Endodermal cell (in vitro differentiated cells): ENCODE results near the gene ADK. TPM values are rescaled to one million over a fixed set of nuclear protein-coding genes. Genes with fewer than 3 reads are reported as not detected.

Experiments used
- DNase-seq: peaks from one replicate; pipeline ENCODE4 v3.0.0-alpha.2; 2017
- H3K27ac ChIP-seq: 2 replicates; pipeline ENCODE4 v1.5.1; 2013; ENCODE audit warnings: mild to moderate bottlenecking, low read depth, low read length, moderate library complexity
- H3K27me3 ChIP-seq: 2 replicates; pipeline ENCODE4 v1.6.1; 2013; ENCODE audit warnings: mild to moderate bottlenecking, low read length, moderate library complexity; ENCODE audit not compliant: insufficient read depth, control insufficient read depth, poor library complexity, severe bottlenecking
- H3K36me3 ChIP-seq: 2 replicates; pipeline ENCODE4 v1.7.0; 2013; ENCODE audit warnings: mild to moderate bottlenecking, low read length, moderate library complexity; ENCODE audit not compliant: control insufficient read depth, insufficient read depth
- H3K4me1 ChIP-seq: one replicate; pipeline ENCODE4 v1.7.0; 2013; ENCODE audit warnings: low read length; ENCODE audit not compliant: control insufficient read depth, insufficient read depth
- H3K4me3 ChIP-seq: 2 replicates; pipeline ENCODE4 v1.5.1; 2013; ENCODE audit warnings: mild to moderate bottlenecking, low read length, moderate library complexity
- H3K9ac ChIP-seq: 2 replicates; pipeline ENCODE4 v1.6.1; 2013; ENCODE audit warnings: mild to moderate bottlenecking, low read length, moderate library complexity; ENCODE audit not compliant: poor library complexity, severe bottlenecking; ENCODE audit errors: extremely low read depth
- H3K9me3 ChIP-seq: 2 replicates; pipeline ENCODE4 v1.6.1; 2013; ENCODE audit warnings: mild to moderate bottlenecking, low read length, moderate library complexity; ENCODE audit not compliant: control insufficient read depth
- H3K27ac Mint-ChIP-seq: 2 replicates; pipeline ENCODE4 v1.8.0; 2020; ENCODE audit warnings: mixed read lengths
- H3K27me3 Mint-ChIP-seq: 2 replicates; pipeline ENCODE4 v1.8.0; 2021; ENCODE audit warnings: mild to moderate bottlenecking, mixed read lengths; ENCODE audit not compliant: insufficient read depth
- H3K36me3 Mint-ChIP-seq: 2 replicates; pipeline ENCODE4 v1.8.0; 2020; ENCODE audit warnings: low read depth, mixed read lengths
- H3K4me1 Mint-ChIP-seq: 2 replicates; pipeline ENCODE4 v1.8.0; 2020; ENCODE audit warnings: mixed read lengths
- H3K4me3 Mint-ChIP-seq: 2 replicates; pipeline ENCODE4 v1.8.0; 2020; ENCODE audit warnings: mild to moderate bottlenecking, moderate library complexity, mixed read lengths
- H3K9me3 Mint-ChIP-seq: 2 replicates; pipeline ENCODE4 v1.8.0; 2020; ENCODE audit warnings: mild to moderate bottlenecking, mixed read lengths
- WGBS, 2 experiments: methylation state at CpG; one replicate each; pipeline versions ENCODE4 v1.1.5 to v1.1.7; 2013; ENCODE audit warnings: missing lambda C conversion rate in 2 of 2, mixed read lengths in 1 of 2; ENCODE audit not compliant: insufficient coverage in 1 of 2, insufficient read length in 1 of 2; 5-methylcytosine and 5-hydroxymethylcytosine counted together
- total RNA-seq, 2 donors: library from RNA; stranded (reverse); fragmentation: NEBNext Ultra II Directional in 1 of 2; extraction: Animal tissue kit (Norgen Biotek cat#: 25700) in 1 of 2; gene quantifications; 2 replicates in 1 of 2; 3 replicates in 1 of 2; pipeline ENCODE4 v1.2.1, GENCODE V29; 2021
- TF ChIP-seq, protein P1 (sequence below): fragments of 200-600 bp; sonication (generic); conservative IDR thresholded peaks from 2 replicates; pipeline ENCODE4 v1.5.0; 2021; ENCODE audit warnings: antibody characterized with exemption, mild to moderate bottlenecking

Gene ADK
- total RNA-seq, 2 donors from 2014 or later = 23.6 to 36.7 TPM

- Histone ChIP-seq H3K36me3 (peaks cover 13% of the 10 kb centered on the region), H3K4me3 (no peak overlapping the region), H3K27me3 (no peaks in the 10 kb centered on the region), H3K9ac (no peak overlapping the region), H3K27ac (no peak overlapping the region), H3K9me3 (peaks cover 6% of the 10 kb centered on the region), H3K4me1 (no peaks in the 10 kb centered on the region)
- no peaks in the 10 kb centered on the region for H3K27me3 Mint-ChIP-seq
- TF ChIP-seq, protein P1, sequence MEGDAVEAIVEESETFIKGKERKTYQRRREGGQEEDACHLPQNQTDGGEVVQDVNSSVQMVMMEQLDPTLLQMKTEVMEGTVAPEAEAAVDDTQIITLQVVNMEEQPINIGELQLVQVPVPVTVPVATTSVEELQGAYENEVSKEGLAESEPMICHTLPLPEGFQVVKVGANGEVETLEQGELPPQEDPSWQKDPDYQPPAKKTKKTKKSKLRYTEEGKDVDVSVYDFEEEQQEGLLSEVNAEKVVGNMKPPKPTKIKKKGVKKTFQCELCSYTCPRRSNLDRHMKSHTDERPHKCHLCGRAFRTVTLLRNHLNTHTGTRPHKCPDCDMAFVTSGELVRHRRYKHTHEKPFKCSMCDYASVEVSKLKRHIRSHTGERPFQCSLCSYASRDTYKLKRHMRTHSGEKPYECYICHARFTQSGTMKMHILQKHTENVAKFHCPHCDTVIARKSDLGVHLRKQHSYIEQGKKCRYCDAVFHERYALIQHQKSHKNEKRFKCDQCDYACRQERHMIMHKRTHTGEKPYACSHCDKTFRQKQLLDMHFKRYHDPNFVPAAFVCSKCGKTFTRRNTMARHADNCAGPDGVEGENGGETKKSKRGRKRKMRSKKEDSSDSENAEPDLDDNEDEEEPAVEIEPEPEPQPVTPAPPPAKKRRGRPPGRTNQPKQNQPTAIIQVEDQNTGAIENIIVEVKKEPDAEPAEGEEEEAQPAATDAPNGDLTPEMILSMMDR = no peak
- no peak for DNase-seq
- peaks cover 4% of the 10 kb centered on the region for H3K4me1 Mint-ChIP-seq
- H3K36me3 Mint-ChIP-seq = peaks cover 9% of the 10 kb centered on the region
- peaks cover 4% of the 10 kb centered on the region for H3K9me3 Mint-ChIP-seq
- WGBS, 2 experiments = 90% methylated on average over 2 of the region's 2 CpGs; no CpG with 5 or more reads in 1 of the 2 experiments
- no peak overlapping the region for H3K27ac Mint-ChIP-seq
- no peak overlapping the region for H3K4me3 Mint-ChIP-seq
These were observed 87.5 kb downstream of the ADK start for GRCh38 chr10:74238516-74238915.

DNA sequence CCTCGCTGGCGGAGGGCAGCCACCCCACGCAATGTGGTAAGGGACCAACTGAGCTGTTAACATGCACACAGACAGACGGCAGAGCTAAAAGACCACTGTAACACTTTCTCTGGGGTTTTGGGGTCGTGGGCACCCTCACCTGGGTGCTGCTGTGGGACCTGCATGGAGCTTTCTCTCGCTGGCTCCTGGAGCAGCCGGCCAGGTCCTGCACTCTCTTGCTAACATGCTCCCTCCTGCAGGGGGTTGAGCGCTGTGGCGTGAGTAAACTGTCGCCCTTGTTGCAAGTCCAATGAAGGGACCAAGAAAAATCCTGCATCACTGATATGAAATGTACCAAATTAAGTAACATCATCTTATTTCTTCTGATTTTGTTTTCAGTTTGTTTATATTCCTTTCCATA is 92.0 kb downstream of the ADK start:
- Histone ChIP-seq H3K9ac (no peak overlapping the region), H3K4me3 (no peak overlapping the region), H3K36me3 (peaks cover 15% of the 10 kb centered on the region), H3K27me3 (no peaks in the 10 kb centered on the region), H3K4me1 (no peaks in the 10 kb centered on the region), H3K9me3 (peaks cover 6% of the 10 kb centered on the region), H3K27ac (no peak overlapping the region)
- Mint-ChIP-seq H3K27ac (no peak overlapping the region), H3K9me3 (peaks cover 4% of the 10 kb centered on the region), H3K36me3 (peaks cover 9% of the 10 kb centered on the region), H3K4me3 (no peak overlapping the region), H3K27me3 (no peaks in the 10 kb centered on the region), H3K4me1 (peaks cover 4% of the 10 kb centered on the region)
- TF ChIP-seq, protein P1 = no peak
- DNase-seq = no peak
- 95% methylated on average over 4 to 10 of the region's 10 CpGs for WGBS, 2 experiments

GRCh38 chr10:74244097-74244685 is 93.2 kb downstream of the ADK start:
- Histone ChIP-seq H3K36me3 (peaks cover 15% of the 10 kb centered on the region), H3K27ac (no peak overlapping the region), H3K4me3 (no peak overlapping the region), H3K4me1 (no peaks in the 10 kb centered on the region), H3K9me3 (peaks cover 6% of the 10 kb centered on the region), H3K9ac (no peak overlapping the region), H3K27me3 (no peaks in the 10 kb centered on the region)
- H3K9me3 Mint-ChIP-seq = peaks cover 4% of the 10 kb centered on the region
- DNase-seq = no peak
- H3K4me3 Mint-ChIP-seq = no peak overlapping the region
- WGBS, 2 experiments = 29 to 38% methylated on average over 3 of the region's 3 CpGs
- no peaks in the 10 kb centered on the region for H3K27me3 Mint-ChIP-seq
- H3K36me3 Mint-ChIP-seq = peaks cover 9% of the 10 kb centered on the region
- TF ChIP-seq, protein P1 = peak; percentile 80
- H3K27ac Mint-ChIP-seq = no peak overlapping the region
- peaks cover 2% of the 10 kb centered on the region for H3K4me1 Mint-ChIP-seq
